Lung (tissue), 12 donors: Measurements from ENCODE around the gene PRPF19. TPM values are rescaled to one million over a fixed set of nuclear protein-coding genes. Genes with fewer than 3 reads are reported as not detected.
A peak's percentile ranks its signal among the peaks of the same experiment; 100 is the strongest.

Experiments
- ATAC-seq: fragments of 200-7000 bp; cut with Tn5 transposase; one replicate; pipeline ENCODE4 v1.9.1; 2020; ENCODE audit warnings: moderate number of reproducible peaks; ENCODE audit not compliant: insufficient read depth, low FRiP score
- DNase-seq, 3 donors: peaks; one replicate each; pipeline ENCODE4 v3.0.0-alpha.2; 2013 to 2017
- H3K27ac ChIP-seq, 2 donors: one replicate each; pipeline ENCODE4 v1.5.1; 2013; ENCODE audit warnings: mild to moderate bottlenecking in 2 of 2, moderate library complexity in 2 of 2, control low read depth in 1 of 2, inconsistent platforms in 1 of 2, low read depth in 1 of 2, low read length in 1 of 2
- H3K27me3 ChIP-seq, 3 donors: one replicate each; pipeline ENCODE4 v1.5.1; 2013; ENCODE audit warnings: low read length in 2 of 3; ENCODE audit not compliant: control insufficient read depth in 3 of 3, insufficient read depth in 3 of 3
- H3K36me3 ChIP-seq, 4 donors: one replicate each; pipeline ENCODE4 v1.5.1; 2013; ENCODE audit warnings: low read length in 4 of 4, mild to moderate bottlenecking in 1 of 4, moderate library complexity in 1 of 4; ENCODE audit not compliant: control insufficient read depth in 4 of 4, insufficient read depth in 4 of 4
- H3K4me1 ChIP-seq, 5 donors: one replicate each; pipeline ENCODE4 v1.5.1; 2013; ENCODE audit warnings: low read length in 5 of 5, mild to moderate bottlenecking in 2 of 5, moderate library complexity in 1 of 5; ENCODE audit not compliant: control insufficient read depth in 5 of 5, insufficient read depth in 5 of 5
- H3K4me3 ChIP-seq: one replicate; pipeline ENCODE4 v1.5.1; 2013; ENCODE audit warnings: mild to moderate bottlenecking, control low read depth, moderate library complexity
- H3K9ac ChIP-seq, 2 donors: one replicate each; pipeline ENCODE4 v1.5.1; 2013; ENCODE audit warnings: low read length in 2 of 2, control low read depth in 1 of 2; ENCODE audit not compliant: insufficient read depth in 1 of 2
- H3K9me3 ChIP-seq, 4 donors: one replicate each; pipeline ENCODE4 v1.5.1; 2013; ENCODE audit warnings: low read length in 3 of 4, mild to moderate bottlenecking in 1 of 4, moderate library complexity in 1 of 4; ENCODE audit not compliant: control insufficient read depth in 4 of 4, insufficient read depth in 3 of 4
- WGBS, 2 donors: extraction: QIAGEN DNeasy Blood & Tissue Kit; methylation state at CpG; one replicate each; pipeline ENCODE4 v1.1.7; 2013; 5-methylcytosine and 5-hydroxymethylcytosine counted together
- polyA plus RNA-seq, 2 donors: library from polyadenylated mRNA; stranded (reverse); fragments of 200-250 nt; gene quantifications; one replicate each; pipeline ENCODE4 v1.2.1, GENCODE V29; 2013
- total RNA-seq, 2 donors: library from RNA; depleted of rRNA in 1 of 2; stranded (reverse); fragments of >200 nt in 1 of 2; gene quantifications; one replicate each; pipeline ENCODE4 v1.2.1, GENCODE V29; 2014 to 2021
- TF ChIP-seq, protein P1 (sequence below): IDR thresholded peaks from 2 replicates; pipeline ENCODE4 v1.5.1; 2012; ENCODE audit warnings: mild to moderate bottlenecking; ENCODE audit errors: control extremely low read depth, extremely low read depth
- donor health status: control.
- donor health status: control.
- donor health status: Bipolar disorder and iron deficiency.
- donor health status: healthy.
- donor health status: DM: yes; HTN: yes; CAD: no.

PRPF19 gene
- total and polyA plus RNA-seq, 4 donors: 49.0 to 79.0 (median 65.2) TPM

DNA sequence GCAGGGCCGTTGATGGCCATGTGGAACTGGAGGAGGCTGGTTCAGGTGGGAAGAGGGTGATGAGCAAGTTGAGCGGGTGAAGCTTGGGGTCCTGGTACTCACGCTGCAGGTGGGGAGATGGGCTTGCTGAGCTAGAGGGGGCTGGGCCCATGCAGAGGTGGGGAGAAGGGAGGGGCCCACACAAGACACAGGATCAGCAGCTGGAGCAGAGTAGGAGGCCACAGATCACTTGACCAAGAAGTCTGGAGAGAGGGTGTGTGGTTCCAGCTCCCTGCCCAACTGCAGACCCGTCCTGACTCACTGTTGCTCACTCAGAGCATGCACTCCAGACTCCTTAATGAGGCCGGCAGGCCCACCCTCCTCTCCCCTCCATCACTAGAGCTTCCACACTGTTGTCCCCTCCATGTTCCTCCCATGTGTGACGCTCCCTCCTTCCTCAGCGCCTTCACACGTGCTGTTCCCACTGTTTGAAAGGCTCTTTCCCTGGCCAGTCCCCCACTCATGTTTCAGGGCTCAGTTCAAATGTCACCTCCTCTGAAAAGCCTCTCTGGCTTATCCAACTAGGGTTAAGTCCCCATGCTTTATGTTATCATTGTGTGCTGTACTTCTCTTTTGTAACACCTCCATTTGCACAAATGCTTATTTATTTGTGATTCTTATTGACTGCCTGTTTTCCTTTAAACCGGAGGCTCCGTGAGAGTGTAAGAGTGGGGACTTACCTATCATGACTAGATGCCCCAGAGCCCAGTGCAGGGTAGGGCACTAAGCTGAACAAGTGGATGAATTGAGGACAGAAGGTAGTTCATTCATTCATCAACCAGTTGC, 62.1 kb downstream of the PRPF19 start:
- Histone ChIP-seq H3K4me1 (peaks cover 4 to 32% (median 17%) of the 10 kb centered on the region in 5 donors), H3K9ac (peak overlapping the region in 1 of 2 donors; percentile 34)
- WGBS, 2 donors: 68 to 74% methylated on average over 10 of the region's 10 CpGs

DNA sequence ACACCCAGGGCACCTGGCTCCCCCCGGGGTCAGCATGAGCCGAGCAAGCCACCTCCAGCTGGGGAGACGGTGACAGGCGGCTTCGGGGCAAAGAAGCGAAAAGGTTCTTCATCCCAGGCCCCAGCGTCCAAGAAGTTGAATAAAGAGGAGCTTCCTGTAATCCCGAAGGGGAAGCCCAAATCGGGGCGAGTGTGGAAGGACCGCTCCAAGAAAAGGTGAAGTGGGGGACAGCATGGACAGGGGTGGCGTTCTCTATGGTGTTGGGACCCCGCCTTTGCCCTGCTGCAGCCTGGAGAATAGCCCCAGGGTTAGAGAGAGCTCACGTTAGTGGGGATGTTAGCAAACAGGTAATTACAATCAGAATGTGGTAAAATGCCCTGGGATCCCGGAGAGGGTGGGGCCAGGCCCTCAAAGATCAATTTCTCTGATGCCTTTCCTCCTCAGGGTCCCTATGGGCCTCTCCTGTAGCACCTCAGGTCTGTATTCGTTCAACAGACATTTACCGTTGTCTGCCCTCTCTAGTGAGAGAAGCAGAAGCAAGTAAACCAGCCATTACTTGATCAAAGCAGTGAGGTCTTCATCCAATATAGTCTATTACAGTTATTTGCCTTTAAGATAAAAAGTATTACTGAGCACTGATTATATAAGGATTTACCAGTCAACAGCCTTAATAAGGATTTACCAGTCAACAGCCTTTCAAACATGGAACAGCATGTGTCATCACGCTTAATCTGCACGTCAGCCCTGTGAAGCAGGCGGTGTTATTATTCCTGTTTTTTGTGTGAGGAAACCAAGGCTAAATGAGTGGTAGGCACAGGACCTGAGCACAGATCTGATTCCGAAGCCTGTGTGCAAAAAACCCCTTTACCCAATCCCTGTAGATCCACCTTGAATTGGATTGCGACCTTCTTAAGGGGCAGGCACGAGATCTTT, 63.5 kb downstream of the PRPF19 start:
- WGBS, 2 donors: 16 to 17% methylated on average over 23 of the region's 23 CpGs
- peak overlapping the region in 1 of 2 donors; percentile 70 for H3K27ac ChIP-seq

More for the DNA sequence above, 62.1 kb downstream of the PRPF19 start:
- Histone ChIP-seq H3K4me3 (no peak overlapping the region), H3K27ac (no peak overlapping the region), H3K36me3 (peaks cover 0 to 16% (median 1%) of the 10 kb centered on the region in 4 donors), H3K9me3 (no peaks in the 10 kb centered on the region), H3K27me3 (no peaks in the 10 kb centered on the region)
- ATAC-seq: no peak
- DNase-seq: no peak
- TF ChIP-seq, protein P1, sequence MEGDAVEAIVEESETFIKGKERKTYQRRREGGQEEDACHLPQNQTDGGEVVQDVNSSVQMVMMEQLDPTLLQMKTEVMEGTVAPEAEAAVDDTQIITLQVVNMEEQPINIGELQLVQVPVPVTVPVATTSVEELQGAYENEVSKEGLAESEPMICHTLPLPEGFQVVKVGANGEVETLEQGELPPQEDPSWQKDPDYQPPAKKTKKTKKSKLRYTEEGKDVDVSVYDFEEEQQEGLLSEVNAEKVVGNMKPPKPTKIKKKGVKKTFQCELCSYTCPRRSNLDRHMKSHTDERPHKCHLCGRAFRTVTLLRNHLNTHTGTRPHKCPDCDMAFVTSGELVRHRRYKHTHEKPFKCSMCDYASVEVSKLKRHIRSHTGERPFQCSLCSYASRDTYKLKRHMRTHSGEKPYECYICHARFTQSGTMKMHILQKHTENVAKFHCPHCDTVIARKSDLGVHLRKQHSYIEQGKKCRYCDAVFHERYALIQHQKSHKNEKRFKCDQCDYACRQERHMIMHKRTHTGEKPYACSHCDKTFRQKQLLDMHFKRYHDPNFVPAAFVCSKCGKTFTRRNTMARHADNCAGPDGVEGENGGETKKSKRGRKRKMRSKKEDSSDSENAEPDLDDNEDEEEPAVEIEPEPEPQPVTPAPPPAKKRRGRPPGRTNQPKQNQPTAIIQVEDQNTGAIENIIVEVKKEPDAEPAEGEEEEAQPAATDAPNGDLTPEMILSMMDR: no peak

DNA sequence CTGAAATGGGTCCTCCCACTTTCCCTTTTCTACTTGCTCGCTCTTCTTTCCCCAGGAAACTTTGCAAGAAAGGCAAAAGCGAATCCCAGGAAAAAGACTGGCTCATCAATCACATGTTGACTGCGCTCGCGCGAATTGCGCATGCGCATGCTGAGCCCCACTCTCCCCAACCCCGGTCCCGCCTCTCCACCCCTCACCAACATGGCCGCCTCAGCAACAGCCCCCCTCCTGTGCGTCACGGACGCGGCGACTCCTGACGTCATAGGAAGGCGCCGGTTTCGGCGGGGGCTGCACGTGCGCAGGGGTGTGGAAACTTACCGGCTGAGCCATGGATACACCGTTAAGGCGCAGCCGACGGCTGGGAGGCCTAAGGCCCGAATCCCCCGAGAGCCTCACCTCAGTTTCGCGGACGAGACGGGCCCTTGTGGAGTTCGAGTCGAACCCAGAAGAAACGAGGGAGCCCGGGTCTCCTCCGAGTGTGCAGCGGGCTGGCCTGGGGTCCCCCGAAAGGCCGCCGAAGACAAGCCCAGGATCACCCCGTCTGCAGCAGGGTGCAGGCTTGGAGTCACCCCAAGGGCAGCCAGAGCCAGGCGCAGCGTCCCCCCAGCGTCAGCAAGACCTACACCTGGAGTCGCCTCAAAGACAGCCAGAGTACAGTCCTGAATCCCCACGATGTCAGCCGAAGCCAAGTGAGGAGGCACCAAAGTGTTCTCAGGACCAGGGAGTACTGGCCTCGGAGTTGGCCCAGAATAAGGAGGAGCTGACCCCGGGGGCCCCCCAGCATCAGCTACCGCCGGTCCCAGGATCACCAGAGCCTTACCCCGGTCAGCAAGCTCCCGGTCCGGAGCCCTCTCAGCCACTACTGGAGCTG, 64.4 kb downstream of the PRPF19 start, which contains the start of gene CCDC86:
CCDC86 (plus strand) TSS at position 317 of the 871 bp plus-strand sequence; CDS start at position 329, 12 bp downstream.
- Histone ChIP-seq H3K27ac (peak within 1 kb of the TSS; percentile 38 to 70), H3K36me3 (peaks cover 0 to 2% (median 0%) of the 10 kb centered on the region in 4 donors), H3K9me3 (no peaks in the 10 kb centered on the region), H3K4me3 (peak within 1 kb of the TSS; percentile 85), H3K4me1 (peaks cover 4 to 32% (median 17%) of the 10 kb centered on the region in 5 donors), H3K9ac (peak within 1 kb of the TSS; percentile 78 to 82), H3K27me3 (no peaks in the 10 kb centered on the region)
- WGBS, 2 donors: 1% methylated on average over 55 to 57 of the region's 57 CpGs
- TF ChIP-seq, protein P1: no peak
- ATAC-seq (peak; percentile 89), DNase-seq (peak; percentile 97 to 99 (median 98))

More for the DNA sequence above, 63.5 kb downstream of the PRPF19 start:
- ATAC-seq: no peak
- peak overlapping the region; percentile 85 for H3K4me3 ChIP-seq
- TF ChIP-seq, protein P1: no peak
- H3K4me1 ChIP-seq: peaks cover 4 to 32% (median 17%) of the 10 kb centered on the region in 5 donors
- peak overlapping the region; percentile 78 to 82 for H3K9ac ChIP-seq
- peaks cover 0 to 4% (median 0%) of the 10 kb centered on the region in 4 donors for H3K36me3 ChIP-seq
- DNase-seq: no peak
- H3K27me3 ChIP-seq: no peaks in the 10 kb centered on the region
- no peaks in the 10 kb centered on the region for H3K9me3 ChIP-seq
